GM13976 (cell line): Measurements from ENCODE around the gene CDK2.

Experiments
- DNase-seq: peaks from one replicate; pipeline ENCODE4 v3.0.0; 2012; ENCODE audit warnings: low spot score
- CTCF ChIP-seq: IDR thresholded peaks from 2 replicates; pipeline ENCODE4 v1.5.1; 2012; ENCODE audit warnings: borderline replicate concordance, mild to moderate bottlenecking; ENCODE audit not compliant: insufficient read depth; ENCODE audit errors: extremely low read depth, missing control alignments, control extremely low read depth
- in situ Hi-C: fragments of 300-500 bp; cut with MboI; formaldehyde crosslinking; loops from one replicate; pipeline ENCODE4 v1.12.0; 2022; ENCODE audit warnings: low sequenced_read_pairs, mixed read lengths, inconsistent platforms; ENCODE audit not compliant: unreplicated experiment

Gene CDK2

GRCh38 chr12:55940065-55940732 lies 26.4 kb upstream of the CDK2 start:
- peak; percentile 86 for DNase-seq
- in situ Hi-C loops, result loop anchor here (10.0 kb wide), 1 partner anchor 205 kb away; no protein-coding TSS in a partner anchor
- TF ChIP-seq CTCF, result peak; percentile 87

- no peak for TF ChIP-seq CTCF
- in situ Hi-C loops, result loop anchor here (10.0 kb wide), 1 partner anchor 207 kb away; no protein-coding TSS in a partner anchor
- no peak for DNase-seq
Measured at GRCh38 chr12:55942055-55942454, 24.6 kb upstream of the CDK2 start.

GRCh38 chr12:55942577-55943136 lies 24.0 kb upstream of the CDK2 start:
- DNase-seq, result no peak
- in situ Hi-C loops, result loop anchor here (10.0 kb wide), 1 partner anchor 208 kb away; no protein-coding TSS in a partner anchor
- no peak for TF ChIP-seq CTCF

GRCh38 chr12:55946553-55946952 lies 20.1 kb upstream of the CDK2 start:
- peak; percentile 57 for DNase-seq
- TF ChIP-seq CTCF, result no peak
- in situ Hi-C loops, result loop anchor here (10.0 kb wide), 1 partner anchor 212 kb away; no protein-coding TSS in a partner anchor

- DNase-seq, result no peak
- in situ Hi-C loops, result no loop called here
- no peak for TF ChIP-seq CTCF
Measured at GRCh38 chr12:55955344-55955743, 11.3 kb upstream of the CDK2 start.

GRCh38 chr12:55955800-55956508 lies 10.7 kb upstream of the CDK2 start:
- DNase-seq, result no peak
- in situ Hi-C loops, result no loop called here
- TF ChIP-seq CTCF, result no peak
